DMS53 (cell line): ENCODE measurements around the gene FJX1.

Source experiments
- DNase-seq: peaks from one replicate; lab custom pipeline; 2025; lab: John Stamatoyannopoulos, UW

Gene FJX1

GRCh38 chr11:35606206-35606605, 12.1 kb upstream of the FJX1 start:
- DNase-seq: no peak

DNA sequence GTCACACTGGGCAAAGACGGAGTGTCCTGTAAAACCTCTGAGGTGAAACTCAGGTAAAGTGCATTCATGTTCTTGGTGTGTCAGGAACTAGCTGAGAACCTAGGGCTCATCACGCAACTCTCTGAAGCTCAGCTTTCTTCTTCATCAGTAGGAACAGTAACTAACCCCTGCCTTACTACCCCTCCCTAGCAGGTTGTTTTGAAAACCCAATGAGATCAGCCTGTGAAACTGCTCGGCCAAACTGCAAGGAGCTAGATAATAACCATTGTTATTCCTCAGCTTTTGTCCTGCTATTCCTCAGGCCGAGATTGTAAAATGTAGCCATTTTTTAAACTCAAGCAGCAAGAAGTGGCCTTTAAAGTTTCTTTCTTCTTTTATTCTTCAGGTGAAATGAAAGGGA, 9.8 kb upstream of the FJX1 start:
- DNase-seq: no peak

DNA sequence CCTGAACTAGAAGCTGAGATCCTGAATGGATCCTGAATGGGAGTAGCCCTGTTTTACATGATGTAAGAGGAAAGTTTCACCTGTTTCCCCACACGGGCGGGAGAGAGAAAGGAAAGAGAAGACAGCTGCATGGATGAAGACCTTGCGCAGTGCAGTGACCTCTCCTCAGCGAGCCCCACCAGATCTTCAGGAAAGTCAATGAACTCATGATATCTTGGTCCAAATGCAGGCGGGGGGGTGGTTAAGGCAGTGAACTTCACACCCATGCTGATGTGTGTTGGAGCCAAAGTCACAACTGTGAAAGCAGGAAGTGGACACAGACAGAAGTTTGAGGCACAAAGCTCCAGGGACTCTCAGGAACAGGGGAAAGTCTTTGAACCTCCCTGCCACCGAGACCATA, 8.6 kb upstream of the FJX1 start:
- no peak for DNase-seq

GRCh38 chr11:35610631-35611030, 7.6 kb upstream of the FJX1 start:
- DNase-seq: no peak

DNA sequence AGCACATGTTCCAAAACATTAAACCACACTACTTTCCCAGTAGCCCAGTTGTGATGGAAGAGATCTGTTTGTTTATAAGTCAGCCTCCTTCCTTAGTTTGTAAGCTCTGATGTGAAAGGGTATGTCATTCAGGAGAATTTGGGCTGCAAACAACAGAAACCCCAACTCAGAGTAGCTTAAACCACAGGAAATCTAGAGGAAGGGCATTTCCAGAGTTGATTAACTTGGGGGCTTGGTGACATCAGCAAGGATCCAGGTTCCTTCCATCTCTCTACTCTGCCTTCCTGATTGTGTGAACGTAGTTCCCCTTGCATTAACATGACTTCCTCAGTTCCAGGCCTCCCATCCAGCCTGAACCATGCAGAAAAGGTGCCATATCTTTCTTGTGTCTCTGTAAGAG, 6.5 kb upstream of the FJX1 start:
- no peak for DNase-seq

DNA sequence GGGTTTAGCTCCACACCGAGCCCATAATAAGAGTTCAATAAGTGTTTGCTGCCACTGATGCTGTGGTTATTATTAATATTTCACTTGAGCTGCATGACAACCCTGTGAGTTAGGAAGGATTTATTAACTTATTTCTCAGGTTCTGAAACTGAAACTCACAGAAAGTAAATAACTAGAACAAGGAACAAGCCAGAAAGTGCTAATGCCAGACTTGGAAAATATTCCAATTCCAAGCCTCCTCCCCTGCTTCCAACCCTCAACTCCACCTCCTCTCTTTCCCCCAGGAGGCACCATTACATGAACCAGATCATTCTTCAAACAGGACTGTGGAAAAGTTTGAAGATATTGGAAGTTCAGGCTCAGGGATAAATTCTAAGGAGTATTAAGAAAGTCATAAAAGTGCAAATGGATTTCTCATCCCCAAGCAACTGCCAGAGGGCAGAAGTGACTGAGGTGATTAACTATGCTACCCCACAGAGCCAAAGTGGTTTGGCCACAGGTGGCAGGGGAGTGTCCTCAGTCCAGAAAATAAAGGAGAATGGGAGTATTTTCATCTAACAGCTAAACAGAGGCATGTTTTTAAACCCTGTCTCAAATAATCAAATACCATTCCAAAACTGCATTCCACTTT, 3.2 kb upstream of the FJX1 start:
- DNase-seq: no peak

DNA sequence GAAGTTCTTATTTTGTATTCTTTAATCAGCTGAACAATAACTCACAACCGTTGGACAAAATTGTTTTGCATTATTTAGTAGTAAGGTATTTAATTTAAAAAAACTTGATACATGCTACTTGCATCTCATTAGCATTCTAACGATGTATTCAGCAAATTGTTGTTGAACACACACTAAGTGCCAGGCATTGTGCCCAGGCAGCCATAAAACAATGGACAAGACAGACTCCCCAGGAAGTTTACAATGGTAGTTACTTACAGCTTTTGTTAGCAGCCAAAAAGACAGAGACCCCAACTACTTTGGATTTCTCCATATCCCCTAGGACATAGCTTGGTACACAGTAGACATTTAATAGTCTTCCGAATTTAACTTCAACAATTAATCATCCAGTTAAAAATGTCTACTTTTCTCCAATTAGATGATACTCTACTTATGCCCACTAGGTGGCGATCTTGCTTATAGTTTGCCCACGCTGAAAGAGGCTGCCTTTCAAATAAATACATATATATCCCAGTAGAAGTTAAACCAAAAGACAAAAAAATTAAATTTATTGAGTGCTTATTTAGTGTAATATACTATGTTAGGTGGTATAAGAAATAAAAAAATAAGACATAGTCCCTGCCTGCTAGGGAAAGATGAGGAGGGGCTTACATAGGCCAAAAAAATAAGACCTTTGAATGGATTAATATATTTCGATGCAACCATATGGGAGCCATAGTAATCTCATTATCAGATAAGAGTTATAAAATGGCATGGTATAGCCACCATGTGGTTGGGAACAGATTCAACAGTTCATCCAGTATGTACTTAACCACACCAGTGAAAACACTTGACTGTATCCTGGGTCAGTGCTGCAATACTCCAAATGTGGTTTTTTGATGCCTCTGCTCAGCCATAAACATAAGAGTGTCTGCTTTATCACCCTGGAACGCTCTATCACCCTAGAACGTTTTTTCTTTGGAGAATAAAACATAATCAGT, 2.0 kb upstream of the FJX1 start:
- peak; percentile 65 for DNase-seq

- DNase-seq: no peak
Observed at GRCh38 chr11:35617316-35617686, 959 bp upstream of the FJX1 start.

- peak; percentile 71 for DNase-seq
Observed at GRCh38 chr11:35618497-35619115, 346 bp downstream of the FJX1 start.

GRCh38 chr11:35619116-35619854, 1.0 kb downstream of the FJX1 start:
- peak; percentile 74 for DNase-seq

DNA sequence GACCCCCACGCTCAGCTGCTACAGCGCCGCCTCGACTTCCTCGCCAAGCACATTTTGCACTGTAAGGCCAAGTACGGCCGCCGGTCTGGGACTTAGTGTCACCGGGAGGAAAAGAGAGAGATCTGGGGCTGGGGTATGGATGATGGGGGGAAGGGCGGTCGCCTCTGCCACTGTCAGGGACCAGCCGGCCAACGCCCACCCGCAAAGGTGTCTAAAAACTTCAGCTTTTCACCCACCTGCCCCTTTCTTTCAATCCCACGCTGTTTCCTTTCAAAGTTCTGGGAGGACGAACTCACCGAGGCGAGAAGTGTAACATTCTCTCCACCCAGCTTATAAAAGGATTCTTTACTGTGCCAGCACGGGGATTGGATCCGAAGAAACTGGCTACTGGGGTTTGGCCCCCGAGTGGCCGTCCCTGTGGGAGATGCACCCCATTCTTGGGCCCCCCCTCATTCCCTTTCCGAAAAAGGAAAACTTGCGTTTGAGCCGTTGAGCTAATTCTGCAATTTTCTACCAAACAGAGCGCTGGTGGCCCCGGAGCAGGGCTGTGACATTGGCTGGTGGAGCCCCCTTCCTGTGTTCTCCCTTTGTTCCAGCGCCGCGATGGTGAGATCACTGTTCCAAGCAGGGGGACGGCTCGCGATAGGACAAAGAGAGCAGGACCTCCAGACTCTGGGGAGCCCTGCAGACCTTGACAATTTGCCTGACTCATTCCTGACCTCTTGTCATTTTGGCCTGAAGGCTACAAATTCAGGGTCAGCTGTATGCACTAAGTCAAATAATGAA, 1.8 kb downstream of the FJX1 start:
- peak; percentile 37 for DNase-seq

GRCh38 chr11:35620795-35621194, 2.5 kb downstream of the FJX1 start:
- DNase-seq: no peak

DNA sequence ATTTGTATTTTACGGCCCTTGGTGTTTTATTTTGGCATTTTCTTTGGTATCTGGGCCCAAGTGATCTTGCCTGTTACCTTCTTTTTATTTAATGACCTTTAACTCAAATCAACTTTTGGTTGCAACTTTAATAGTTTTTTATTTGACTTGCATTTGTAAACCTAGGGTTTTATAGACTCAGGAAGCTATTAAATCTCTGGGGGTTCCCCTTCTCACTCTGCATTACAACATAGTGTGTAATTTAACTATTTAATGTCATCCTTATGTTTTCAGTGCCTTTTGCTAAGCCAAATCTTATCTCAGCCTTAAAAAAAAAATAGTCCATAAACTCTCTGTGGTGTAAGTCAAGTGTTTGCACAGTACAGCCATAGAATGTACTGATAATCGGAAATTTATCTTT, 3.4 kb downstream of the FJX1 start:
- DNase-seq: no peak

DNA sequence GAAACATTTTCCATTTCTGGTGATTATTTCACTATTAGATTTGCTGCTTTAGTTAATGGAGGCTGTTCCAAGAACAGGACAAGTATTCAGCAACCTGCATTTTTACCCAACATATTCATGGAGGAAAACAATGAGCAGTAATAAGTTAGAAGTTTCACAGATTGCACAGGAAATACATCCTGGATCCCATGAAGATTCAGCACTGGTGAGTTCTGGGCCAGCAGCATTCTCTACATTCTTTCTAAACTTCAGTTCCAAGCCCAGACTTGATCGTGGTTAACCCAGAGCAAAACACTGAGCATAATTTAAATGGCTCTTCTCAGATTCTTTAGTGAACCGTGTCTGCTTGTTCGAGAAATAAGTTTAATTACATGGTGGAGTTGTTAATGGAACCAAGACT, 3.8 kb downstream of the FJX1 start:
- no peak for DNase-seq

- no peak for DNase-seq
Observed at GRCh38 chr11:35623621-35624168, 5.4 kb downstream of the FJX1 start.

GRCh38 chr11:35624316-35624715, 6.1 kb downstream of the FJX1 start:
- DNase-seq: no peak

DNA sequence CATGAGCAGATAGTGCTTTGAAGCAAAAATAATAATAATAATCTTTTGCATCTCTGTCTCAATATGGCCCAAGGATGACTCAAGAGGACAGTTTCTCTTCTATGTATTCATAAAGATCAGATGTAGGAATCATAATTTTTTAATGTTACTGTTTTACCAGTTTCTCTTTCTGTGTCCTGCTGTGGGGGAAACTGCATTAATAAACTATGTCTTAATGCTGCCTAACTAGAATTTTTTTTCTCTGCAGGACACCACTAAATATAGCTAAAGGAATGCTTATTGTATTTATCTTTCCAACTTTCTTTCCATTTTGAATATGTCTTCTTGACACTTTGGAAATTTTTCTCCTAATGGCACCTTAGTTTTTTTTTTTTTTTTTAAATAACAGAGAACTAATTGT, 6.5 kb downstream of the FJX1 start:
- DNase-seq: no peak

- DNase-seq: no peak
Observed at GRCh38 chr11:35626501-35626900, 8.2 kb downstream of the FJX1 start.

DNA sequence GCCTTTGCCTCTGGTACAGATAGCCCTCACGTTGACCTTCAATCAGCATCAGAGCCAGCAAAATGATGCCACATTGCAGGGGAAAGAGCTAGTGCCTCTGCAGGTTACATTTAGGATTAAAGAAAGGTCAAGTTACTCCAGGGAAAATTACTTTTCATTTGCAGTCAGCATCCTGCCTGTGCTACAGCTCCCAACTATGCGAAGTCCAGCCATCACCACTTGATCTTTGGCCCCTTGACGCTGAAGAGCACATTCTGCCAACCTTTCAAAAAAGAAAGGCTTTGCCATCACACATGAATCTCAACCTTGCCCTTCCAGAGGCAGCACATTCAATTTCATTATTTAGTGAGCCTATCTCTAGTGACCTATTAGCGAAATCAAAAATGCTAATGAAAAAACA, 11.3 kb downstream of the FJX1 start:
- peak; percentile 21 for DNase-seq

DNA sequence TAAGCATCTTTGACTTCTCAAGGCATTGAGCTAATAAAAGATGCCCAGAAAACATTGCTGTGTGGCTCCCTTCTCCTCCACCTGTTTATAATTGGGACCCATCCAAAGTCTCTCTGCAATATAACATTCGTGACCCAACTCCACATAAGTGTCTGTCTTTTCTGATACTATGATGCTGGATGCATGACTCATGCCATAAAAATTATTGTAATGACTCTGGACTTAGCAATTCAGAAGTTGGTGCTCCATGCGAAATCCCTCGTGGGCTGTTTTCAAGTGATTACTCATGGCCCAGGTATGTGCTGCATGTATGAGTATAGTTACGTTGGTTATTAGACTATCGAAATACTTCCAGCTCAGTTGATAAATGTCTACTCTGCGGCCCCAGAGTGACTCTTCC, 11.7 kb downstream of the FJX1 start:
- peak; percentile 55 for DNase-seq

GRCh38 chr11:35631891-35632290, 13.6 kb downstream of the FJX1 start:
- DNase-seq: no peak
